GM21723 (cell line): Measurements from ENCODE around the gene CALCOCO2.

ENCODE experiments used
- ATAC-seq: cut with Tn5 transposase; IDR thresholded peaks from one replicate; pipeline ENCODE4 v1.9.1; 2021; ENCODE audit warnings: mild to moderate bottlenecking, moderate library complexity; ENCODE audit not compliant: unreplicated experiment

CALCOCO2 gene

DNA sequence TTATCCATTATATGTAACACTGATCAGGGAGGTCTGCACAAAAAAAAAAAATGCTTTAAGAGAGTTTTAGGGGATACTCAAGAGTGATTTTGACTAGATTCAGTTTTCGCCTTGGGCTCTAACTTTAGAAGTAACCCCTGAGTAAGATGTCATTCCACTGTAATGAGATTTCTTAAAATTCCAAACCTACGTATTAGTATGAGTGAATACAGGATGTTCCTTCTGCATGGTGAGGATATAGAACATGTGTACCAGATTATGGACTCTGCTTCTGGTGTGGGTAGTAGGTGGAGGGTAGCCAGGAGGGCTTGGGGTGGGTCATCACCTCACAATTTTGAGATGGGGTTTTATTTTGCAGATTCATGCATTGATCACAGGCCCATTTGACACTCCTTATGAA, 81.6 kb downstream of the CALCOCO2 start:
- no peak for ATAC-seq
